ENCODE results near the gene PIK3C2G.
"Not testable (repeated sequence)": the region's sequence is repeated elsewhere in the genome, so short reads cannot be mapped to it uniquely, and the experiment has no call there.

PIK3C2G gene

DNA sequence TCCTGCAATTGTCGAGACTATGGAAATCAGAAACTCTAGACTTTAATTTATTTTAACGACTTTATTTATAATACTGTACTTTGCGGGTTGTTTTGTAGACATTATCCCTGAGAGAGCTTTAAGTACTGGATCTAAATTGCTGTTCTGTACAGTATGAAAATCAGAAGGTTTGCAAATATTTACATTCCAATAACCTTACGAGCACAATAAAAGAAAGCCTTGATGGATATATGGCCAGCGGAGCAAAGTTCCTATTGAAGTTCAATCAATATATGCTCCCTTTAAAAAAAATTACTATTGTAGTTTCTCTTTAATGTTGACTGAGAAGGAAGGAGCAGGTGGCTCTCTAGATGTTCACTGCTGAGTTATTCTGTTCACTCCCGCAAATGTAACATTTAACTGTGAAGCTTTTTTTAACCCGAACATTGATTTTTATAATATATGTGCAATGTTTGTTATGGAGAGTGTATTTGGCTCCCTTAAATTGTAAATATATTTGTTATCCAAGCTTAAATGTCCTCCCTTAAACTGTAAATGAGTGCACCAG lies 241.2 kb downstream of the PIK3C2G start:
- no peak overlapping the region for H3K4me3 ChIP-seq (ENCODE audit: low read depth, low read length)
- TF ChIP-seq, protein P1, sequence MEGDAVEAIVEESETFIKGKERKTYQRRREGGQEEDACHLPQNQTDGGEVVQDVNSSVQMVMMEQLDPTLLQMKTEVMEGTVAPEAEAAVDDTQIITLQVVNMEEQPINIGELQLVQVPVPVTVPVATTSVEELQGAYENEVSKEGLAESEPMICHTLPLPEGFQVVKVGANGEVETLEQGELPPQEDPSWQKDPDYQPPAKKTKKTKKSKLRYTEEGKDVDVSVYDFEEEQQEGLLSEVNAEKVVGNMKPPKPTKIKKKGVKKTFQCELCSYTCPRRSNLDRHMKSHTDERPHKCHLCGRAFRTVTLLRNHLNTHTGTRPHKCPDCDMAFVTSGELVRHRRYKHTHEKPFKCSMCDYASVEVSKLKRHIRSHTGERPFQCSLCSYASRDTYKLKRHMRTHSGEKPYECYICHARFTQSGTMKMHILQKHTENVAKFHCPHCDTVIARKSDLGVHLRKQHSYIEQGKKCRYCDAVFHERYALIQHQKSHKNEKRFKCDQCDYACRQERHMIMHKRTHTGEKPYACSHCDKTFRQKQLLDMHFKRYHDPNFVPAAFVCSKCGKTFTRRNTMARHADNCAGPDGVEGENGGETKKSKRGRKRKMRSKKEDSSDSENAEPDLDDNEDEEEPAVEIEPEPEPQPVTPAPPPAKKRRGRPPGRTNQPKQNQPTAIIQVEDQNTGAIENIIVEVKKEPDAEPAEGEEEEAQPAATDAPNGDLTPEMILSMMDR (IDR thresholded peaks at IDR 0.05; ENCODE audit: control insufficient read depth, extremely low read depth, insufficient read depth), result no peak
- DNase-seq (ENCODE audit: low read depth), result no peak

DNA sequence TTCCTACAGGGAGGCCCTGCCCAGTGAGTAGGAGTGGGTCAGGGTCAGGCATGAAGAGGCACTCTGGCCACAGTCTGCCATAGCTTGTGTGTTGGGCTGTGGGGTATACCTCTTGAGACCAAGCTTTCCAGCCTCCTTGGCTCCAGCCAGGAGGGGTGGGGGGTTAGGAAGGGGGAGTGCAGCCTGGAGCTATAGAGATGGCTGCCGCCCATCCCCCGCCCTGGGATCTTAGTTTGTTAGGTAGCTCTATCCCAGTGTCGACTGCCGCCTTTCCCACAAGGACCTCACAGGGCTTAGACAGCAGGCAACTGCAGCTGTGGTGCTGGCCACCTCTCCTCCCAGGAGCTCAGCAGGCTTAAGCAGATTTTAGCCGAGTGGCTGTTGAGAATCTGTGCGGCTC lies 260.1 kb downstream of the PIK3C2G start:
- DNase-seq (ENCODE audit: low read depth), result no peak
- TF ChIP-seq, protein P1 (IDR thresholded peaks at IDR 0.05; ENCODE audit: control insufficient read depth, extremely low read depth, insufficient read depth), result no peak
- no peak overlapping the region for H3K4me3 ChIP-seq (ENCODE audit: low read depth, low read length)

DNA sequence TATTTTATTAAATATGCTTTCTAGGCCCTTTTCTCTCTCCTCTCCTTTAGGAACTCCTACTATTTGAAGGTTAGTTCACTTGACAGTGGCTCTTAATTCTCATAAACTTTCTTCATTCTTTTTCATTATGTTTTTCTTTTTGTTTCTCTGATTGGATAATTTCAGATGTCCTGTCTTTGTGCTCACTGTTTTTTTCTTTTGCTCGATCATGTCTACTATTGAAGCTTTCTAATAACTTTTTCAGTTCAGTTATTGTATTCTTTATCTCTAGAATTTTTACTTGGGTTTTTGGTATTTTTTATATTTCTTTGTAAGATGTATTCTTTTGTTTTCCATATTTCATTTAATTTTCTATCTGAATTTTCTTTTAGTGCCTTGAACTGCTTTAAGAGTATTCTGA lies 261.5 kb downstream of the PIK3C2G start:
- H3K4me3 ChIP-seq (ENCODE audit: low read depth, low read length), result no peak overlapping the region
- TF ChIP-seq, protein P1 (IDR thresholded peaks at IDR 0.05; ENCODE audit: control insufficient read depth, extremely low read depth, insufficient read depth), result no peak
- DNase-seq (ENCODE audit: low read depth), result no peak

DNA sequence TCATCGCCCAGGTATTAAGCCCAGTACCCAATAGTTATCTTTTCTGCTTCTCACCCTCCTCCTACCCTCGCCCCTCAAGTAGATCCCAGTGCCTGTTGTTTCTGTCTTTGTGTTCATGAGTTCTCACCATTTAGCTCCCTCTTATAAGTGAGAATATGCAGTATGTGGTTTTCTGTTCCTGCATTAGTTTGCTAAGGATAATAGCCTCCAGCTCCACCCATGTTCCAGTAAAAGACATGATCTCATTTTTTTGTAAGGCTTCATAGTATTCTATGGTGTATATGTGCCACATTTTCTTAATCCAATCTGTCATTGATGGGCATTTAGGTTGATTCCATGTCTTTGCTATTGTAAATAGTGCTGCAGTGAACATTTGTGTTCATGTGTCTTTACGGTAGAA lies 281.2 kb downstream of the PIK3C2G start:
- not testable (repeated sequence) for H3K4me3 ChIP-seq (ENCODE audit: low read depth, low read length); DNase-seq (ENCODE audit: low read depth)

DNA sequence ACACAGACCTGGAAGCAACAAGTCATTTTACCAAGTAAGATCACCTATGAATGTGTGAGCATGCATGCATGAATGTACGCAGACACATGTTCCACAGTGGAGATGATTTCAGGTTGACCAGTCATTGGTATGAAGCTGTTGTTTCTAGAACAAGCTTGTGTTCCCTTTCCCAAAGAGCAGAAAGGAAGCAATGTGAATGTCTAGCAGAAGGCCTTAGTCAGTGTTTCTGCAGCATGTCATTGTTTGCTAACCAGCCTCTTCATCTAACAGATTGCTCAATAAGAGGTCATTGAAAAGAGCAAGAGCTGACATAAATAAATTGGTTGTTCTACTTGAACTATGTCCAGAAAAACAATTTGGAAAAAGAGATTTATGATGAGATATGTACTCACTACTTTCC lies 285.1 kb downstream of the PIK3C2G start:
- no peak overlapping the region for H3K4me3 ChIP-seq (ENCODE audit: low read depth, low read length)
- DNase-seq (ENCODE audit: low read depth), result no peak
- TF ChIP-seq, protein P1 (IDR thresholded peaks at IDR 0.05; ENCODE audit: control insufficient read depth, extremely low read depth, insufficient read depth), result no peak

DNA sequence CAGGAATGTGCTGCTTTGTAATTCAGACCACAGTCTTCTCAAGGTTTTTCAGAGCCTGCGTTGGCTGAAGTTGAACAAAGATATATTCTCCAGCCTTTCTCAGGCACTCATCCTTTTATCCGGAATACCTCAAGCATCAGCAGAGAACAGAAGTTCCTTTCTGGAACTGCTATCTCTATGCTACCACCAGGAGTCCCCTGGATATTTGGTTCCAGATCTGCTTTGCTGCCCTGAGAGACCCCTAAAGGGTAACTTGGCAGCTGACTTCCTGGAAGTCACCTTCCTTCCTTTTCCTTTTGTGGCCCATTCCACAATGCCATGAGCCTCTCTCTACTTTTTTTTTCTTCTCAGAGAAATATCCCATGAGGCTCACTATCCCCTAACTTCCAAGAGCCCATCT lies 288.3 kb downstream of the PIK3C2G start:
- no peak overlapping the region for H3K4me3 ChIP-seq (ENCODE audit: low read depth, low read length)
- no peak for DNase-seq (ENCODE audit: low read depth)
- TF ChIP-seq, protein P1 (IDR thresholded peaks at IDR 0.05; ENCODE audit: control insufficient read depth, extremely low read depth, insufficient read depth), result no peak

DNA sequence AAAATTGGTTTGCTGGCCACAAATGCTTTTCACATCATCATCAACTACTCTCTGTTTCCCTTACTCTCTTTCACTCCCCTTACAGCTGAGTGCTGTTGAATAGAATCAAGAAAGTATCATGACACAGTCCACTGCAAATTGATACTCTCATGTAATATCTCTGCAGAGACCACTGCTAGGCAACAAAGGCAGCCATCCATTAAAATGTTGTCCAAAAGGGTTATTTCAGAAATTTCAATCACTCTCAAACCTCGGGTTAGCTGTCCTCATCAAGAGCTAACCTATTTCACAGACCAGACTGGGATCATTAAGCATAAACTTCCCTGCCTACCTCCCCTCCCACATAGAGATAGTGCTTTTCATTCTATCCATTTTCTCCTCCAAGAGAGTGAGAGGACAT lies 289.8 kb downstream of the PIK3C2G start:
- no peak overlapping the region for H3K4me3 ChIP-seq (ENCODE audit: low read depth, low read length)
- TF ChIP-seq, protein P1 (IDR thresholded peaks at IDR 0.05; ENCODE audit: control insufficient read depth, extremely low read depth, insufficient read depth), result no peak
- DNase-seq (ENCODE audit: low read depth), result no peak

Measured in LNCaP clone FGC (cell line).